ENCODE data around the gene PTGER2.

Gene PTGER2

GRCh38 chr14:52365071-52365470, 51.0 kb downstream of the PTGER2 start:
- no peak overlapping the region for H3K4me3 ChIP-seq (ENCODE audit: low read depth, low read length)
- TF ChIP-seq CTCF (IDR thresholded peaks at IDR 0.05; ENCODE audit: low read depth, low read length, missing control alignments): no peak
- no peak for DNase-seq (ENCODE audit: low read depth)

- H3K4me3 ChIP-seq (ENCODE audit: low read depth, low read length): no peak overlapping the region
- TF ChIP-seq CTCF (IDR thresholded peaks at IDR 0.05; ENCODE audit: low read depth, low read length, missing control alignments): no peak
- no peak for DNase-seq (ENCODE audit: low read depth)
Measured at GRCh38 chr14:52366796-52367315, 52.7 kb downstream of the PTGER2 start.

- H3K4me3 ChIP-seq (ENCODE audit: low read depth, low read length): no peak overlapping the region
- DNase-seq (ENCODE audit: low read depth): no peak
- TF ChIP-seq CTCF (IDR thresholded peaks at IDR 0.05; ENCODE audit: low read depth, low read length, missing control alignments): no peak
Measured at GRCh38 chr14:52369305-52369801, 55.2 kb downstream of the PTGER2 start.

GRCh38 chr14:52370406-52370935, 56.4 kb downstream of the PTGER2 start:
- no peak for TF ChIP-seq CTCF (IDR thresholded peaks at IDR 0.05; ENCODE audit: low read depth, low read length, missing control alignments)
- DNase-seq (ENCODE audit: low read depth): no peak
- no peak overlapping the region for H3K4me3 ChIP-seq (ENCODE audit: low read depth, low read length)

- no peak for DNase-seq (ENCODE audit: low read depth)
- no peak overlapping the region for H3K4me3 ChIP-seq (ENCODE audit: low read depth, low read length)
- TF ChIP-seq CTCF (IDR thresholded peaks at IDR 0.05; ENCODE audit: low read depth, low read length, missing control alignments): peak; percentile 27
Measured at GRCh38 chr14:52377940-52378339, 63.8 kb downstream of the PTGER2 start.
